ENCODE data around the gene CDC37L1. TPM values are rescaled to one million over a fixed set of nuclear protein-coding genes. Genes with fewer than 3 reads are reported as not detected.

Gene CDC37L1
- total and polyA plus RNA-seq, 2 of the 8 experiments (the other 6 are each of a cell fraction or from before 2014, with no cell fraction given) = 4.6 to 23.8 TPM

DNA sequence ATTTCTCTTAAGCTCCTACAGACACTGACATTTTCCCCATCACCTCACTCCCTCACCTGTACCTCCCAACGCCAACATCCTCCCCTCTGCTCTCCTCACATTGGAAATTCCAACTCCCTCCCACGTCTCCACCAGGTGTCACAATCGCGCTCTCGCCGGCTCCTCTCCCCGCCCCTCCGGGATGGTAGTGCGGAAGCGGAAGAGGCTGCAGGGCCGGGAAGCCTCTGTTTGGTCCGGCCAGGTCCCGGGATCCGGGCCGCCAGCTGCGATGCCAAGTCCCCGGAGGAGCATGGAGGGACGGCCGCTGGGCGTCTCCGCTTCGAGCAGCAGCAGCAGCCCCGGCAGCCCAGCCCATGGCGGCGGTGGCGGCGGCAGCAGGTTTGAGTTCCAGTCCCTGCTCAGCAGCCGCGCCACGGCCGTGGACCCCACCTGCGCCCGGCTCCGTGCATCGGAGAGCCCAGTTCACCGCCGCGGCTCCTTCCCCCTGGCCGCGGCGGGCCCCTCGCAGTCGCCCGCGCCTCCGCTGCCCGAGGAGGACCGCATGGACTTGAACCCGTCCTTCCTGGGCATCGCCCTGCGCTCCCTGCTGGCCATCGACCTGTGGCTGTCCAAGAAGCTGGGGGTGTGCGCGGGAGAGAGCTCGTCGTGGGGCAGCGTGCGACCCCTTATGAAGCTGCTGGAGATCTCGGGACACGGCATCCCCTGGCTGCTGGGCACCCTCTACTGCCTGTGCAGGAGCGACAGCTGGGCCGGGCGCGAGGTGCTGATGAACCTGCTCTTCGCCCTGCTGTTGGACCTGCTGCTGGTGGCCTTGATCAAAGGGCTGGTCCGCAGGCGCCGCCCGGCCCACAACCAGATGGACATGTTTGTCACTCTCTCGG is 17.0 kb upstream of the CDC37L1 start, which contains the start of gene PLPP6 (continued):
- TF ChIP-seq SAP30 (IDR thresholded peaks at IDR 0.05; ENCODE audit: insufficient read depth, insufficient replicate concordance, low read length) (peak; percentile 43), CHD2 (IDR thresholded peaks at IDR 0.05; ENCODE audit: low read length) (0 out of 2 replicates have a peak, but pooled peaks have one; percentile 16), ASH2L (IDR thresholded peaks at IDR 0.05; ENCODE audit: low read length) (peak; percentile 90), RBBP5 (IDR thresholded peaks at IDR 0.05; ENCODE audit: borderline replicate concordance, low read depth, low read length) (no peak; the same call in none of the 2 replicates), FOSL1 (IDR thresholded peaks at IDR 0.05; ENCODE audit: insufficient read depth, low read depth, low read length) (no peak), SP2 (IDR thresholded peaks at IDR 0.05; ENCODE audit: low read length) (no peak), KDM4A (IDR thresholded peaks at IDR 0.05; ENCODE audit: low read depth, low read length, severe bottlenecking) (peak; percentile 95), POLR2AphosphoS5 (IDR thresholded peaks at IDR 0.05; ENCODE audit: low read depth, low read length) (no peak), BCL11A (IDR thresholded peaks at IDR 0.05; ENCODE audit: low read depth in 2 of 2, low read length in 2 of 2) (no peak), CTBP2 (IDR thresholded peaks at IDR 0.05; ENCODE audit: borderline replicate concordance, insufficient read depth, insufficient read length, low read length) (no peak), JUN (IDR thresholded peaks at IDR 0.05; ENCODE audit: low read depth, low read length) (no peak), GTF2F1 (IDR thresholded peaks at IDR 0.05; ENCODE audit: borderline replicate concordance, low read depth, low read length) (peak; percentile 47; the same call in 1 of the 2 replicates), GABPA (IDR thresholded peaks at IDR 0.05; ENCODE audit: borderline replicate concordance, insufficient read depth, low read length) (peak; percentile 84), RAD21 (IDR thresholded peaks at IDR 0.05 in 1 of 2, conservative IDR thresholded peaks at IDR 0.05 in 1 of 2; ENCODE audit: low read depth in 2 of 2, low read length in 2 of 2) (peak; percentile 53 to 61), SRF (IDR thresholded peaks at IDR 0.05; ENCODE audit: low read depth, low read length) (no peak), CHD1 (IDR thresholded peaks at IDR 0.05; ENCODE audit: low read depth, low read length) (no peak), NANOG (IDR thresholded peaks at IDR 0.05; ENCODE audit: insufficient read depth, low read depth, low read length, poor library complexity, severe bottlenecking) (no peak), POLR2A (IDR thresholded peaks at IDR 0.05; ENCODE audit: control extremely low read depth in 1 of 2, low read depth in 2 of 2, low read length in 2 of 2) (peak; percentile 34 to 70), EZH2 (IDR thresholded peaks at IDR 0.05; ENCODE audit: low read depth, low read length, severe bottlenecking) (no peak), CBX5 (IDR thresholded peaks at IDR 0.05; ENCODE audit: low read depth, low read length) (no peak), MAX (IDR thresholded peaks at IDR 0.05) (peak; percentile 40; the same call in 1 of the 2 replicates)
- TF ChIP-seq, protein P1, sequence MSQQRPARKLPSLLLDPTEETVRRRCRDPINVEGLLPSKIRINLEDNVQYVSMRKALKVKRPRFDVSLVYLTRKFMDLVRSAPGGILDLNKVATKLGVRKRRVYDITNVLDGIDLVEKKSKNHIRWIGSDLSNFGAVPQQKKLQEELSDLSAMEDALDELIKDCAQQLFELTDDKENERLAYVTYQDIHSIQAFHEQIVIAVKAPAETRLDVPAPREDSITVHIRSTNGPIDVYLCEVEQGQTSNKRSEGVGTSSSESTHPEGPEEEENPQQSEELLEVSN (IDR thresholded peaks at IDR 0.05) = peak; percentile 60
